Measurements from ENCODE around the gene TAF10. TPM values are rescaled to one million over a fixed set of nuclear protein-coding genes. Genes with fewer than 3 reads are reported as not detected.

TAF10 gene
- total and polyA plus RNA-seq, 2 of the 13 experiments (the other 11 are each of a cell fraction or from before 2014, with no cell fraction given): 71.3 to 134 TPM

DNA sequence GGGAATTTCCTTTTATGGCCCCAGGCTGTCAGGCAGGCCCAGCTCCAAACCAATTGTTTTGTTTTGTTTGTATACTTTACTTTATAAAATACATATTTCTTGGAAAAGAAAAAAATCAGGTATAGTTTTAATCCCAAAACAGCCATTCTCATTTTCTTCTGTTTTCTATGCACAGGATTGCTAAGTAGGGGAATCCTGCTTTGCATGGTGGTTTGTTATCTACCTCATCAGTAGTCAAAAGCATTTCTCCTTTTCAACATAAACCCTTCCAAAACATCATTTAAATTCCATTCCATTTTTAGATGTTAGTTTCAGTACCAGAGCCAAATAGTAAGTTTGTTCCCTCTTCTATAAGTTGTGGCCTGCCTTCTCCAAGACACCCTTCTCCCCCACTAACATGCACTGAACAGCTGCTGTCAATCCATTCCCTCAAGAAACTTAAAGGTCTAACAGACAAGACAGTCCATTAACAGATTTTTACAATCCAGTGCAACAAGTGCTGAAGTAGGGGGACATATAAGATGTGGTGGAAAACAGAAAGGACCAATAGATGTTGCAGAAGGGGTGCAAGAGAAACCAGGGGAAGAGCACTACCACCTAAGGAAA lies 4.7 kb downstream of the TAF10 start (continued):
- TF ChIP-seq SRF (IDR thresholded peaks at IDR 0.05; ENCODE audit: low read depth, low read length) (peak; percentile 96), RXRB (CRISPR knock-in tag; IDR thresholded peaks at IDR 0.05; ENCODE audit: borderline replicate concordance) (no peak), ZFP62 (CRISPR knock-in tag; IDR thresholded peaks at IDR 0.05) (no peak), CREM (IDR thresholded peaks at IDR 0.05) (0 out of 2 replicates have a peak, but pooled peaks have one; percentile 13), CREM (CRISPR knock-in tag; IDR thresholded peaks at IDR 0.05) (no peak)

DNA sequence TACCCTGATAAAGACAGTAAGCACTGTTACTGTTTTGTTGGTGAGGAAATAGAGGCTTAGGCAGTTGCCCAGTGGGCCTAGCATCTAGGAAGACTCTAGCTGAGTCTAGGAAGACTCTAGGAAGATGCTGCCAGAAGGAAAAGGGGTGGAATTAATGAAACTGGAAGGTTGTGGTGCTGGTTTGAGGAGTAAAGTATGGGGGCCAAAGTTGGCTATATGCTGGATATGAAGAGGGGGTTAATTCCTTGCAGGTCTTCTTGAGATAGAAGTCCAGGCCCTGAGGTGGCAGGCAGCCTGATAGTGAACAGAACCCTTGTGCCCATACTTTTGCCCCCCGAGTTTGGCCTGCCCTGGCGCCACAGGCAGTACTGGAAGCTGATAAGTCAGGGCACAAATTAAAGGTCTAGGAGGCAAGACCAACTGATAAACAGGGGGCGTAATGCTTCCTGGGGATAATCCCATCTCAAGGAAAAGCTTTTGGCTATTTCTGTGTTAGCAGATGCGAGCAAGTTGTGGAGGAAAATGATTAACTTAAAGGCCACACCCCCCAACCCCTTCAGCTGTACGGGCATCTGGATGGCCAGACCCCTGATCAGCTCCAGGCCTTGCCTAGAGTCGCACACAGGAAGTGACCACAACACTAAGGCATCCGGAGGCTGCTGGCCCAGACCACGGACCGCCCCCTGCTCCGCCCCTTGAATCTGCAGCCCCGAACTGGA lies 5.4 kb downstream of the TAF10 start:
- no peaks in the 10 kb centered on the region for H3K9me3 ChIP-seq (ENCODE audit: low read length)
- H4K20me1 ChIP-seq (ENCODE audit: insufficient read depth, low read length): no peaks in the 10 kb centered on the region
- peak overlapping the region; percentile 63 for H3K9ac ChIP-seq (ENCODE audit: insufficient read depth, low read depth, low read length)
- in situ Hi-C loops (cut with HindIII; ENCODE audit: extremely low pct_ligation_motif_present, low pct_unique_long_range_greater_than_20kb) (loop anchor here (10.0 kb wide), 1 partner anchor 122 kb away; the partner anchor contains the start of genes ARFIP2 and TIMM10B), intact Hi-C loops (cut with micrococcal nuclease; ENCODE audit: unreplicated experiment) (no loop called here)
- peaks cover 52% of the 10 kb centered on the region for H3K79me2 ChIP-seq (ENCODE audit: insufficient read depth, low read length)
- no TSS peak for BruUV-seq (replicated peaks)
- H3K27me3 ChIP-seq (ENCODE audit: control insufficient read depth in 1 of 2, insufficient read depth in 2 of 2, low read length in 2 of 2): no peaks in the 10 kb centered on the region; a peak in 1 of 5 replicates
- DNase-seq (ENCODE audit: low spot score): peak; percentile 97
- peak overlapping the region; percentile 49 to 70 (median 51) for H3K4me3 ChIP-seq (replicated peaks in 1 of 3; ENCODE audit: insufficient read depth in 1 of 3, low read depth in 2 of 3, low read length in 3 of 3)
- CTCF ChIA-PET (ENCODE audit: low intra/inter-chr PET ratio, low total read pairs): no interaction called here
- 5% methylated on average over 10 of the region's 11 CpGs for WGBS (ENCODE audit: low lambda C conversion rate)
- FAIRE-seq: peak; percentile 80
- H3K27ac ChIP-seq (ENCODE audit: extremely low read length, insufficient read depth, low read length): peak overlapping the region; percentile 69
- POLR2A ChIA-PET: interaction anchor here (0.7 to 2.1 kb wide), 10 partner anchors 8 to 165 kb away, joined by 3 to 36 read pairs (median 4); partner anchors contain the start of genes ARFIP2, MRPL17, TIMM10B and TPP1
- peak overlapping the region; percentile 99 for H3K4me2 ChIP-seq (ENCODE audit: low read depth, low read length)
- peaks cover 21 to 42% of the 10 kb centered on the region in 2 experiments for H3K36me3 ChIP-seq (replicated peaks in 1 of 2; ENCODE audit: control insufficient read depth in 1 of 2, insufficient read depth in 2 of 2, low read length in 2 of 2)
- peak; percentile 86 for ATAC-seq
- no peak overlapping the region for H2AFZ ChIP-seq (ENCODE audit: low read length)
- peaks cover 60% of the 10 kb centered on the region for H3K4me1 ChIP-seq (ENCODE audit: insufficient read depth, low read length)
- TF ChIP-seq ZFP82 (CRISPR knock-in tag; IDR thresholded peaks at IDR 0.05; ENCODE audit: borderline replicate concordance) (no peak), ZNF484 (CRISPR knock-in tag; IDR thresholded peaks at IDR 0.05; ENCODE audit: borderline replicate concordance, low read depth) (no peak), KDM4B (CRISPR knock-in tag; IDR thresholded peaks at IDR 0.05) (no peak), CC2D1A (CRISPR knock-in tag; IDR thresholded peaks at IDR 0.05) (no peak), KDM1A (CRISPR knock-in tag; IDR thresholded peaks at IDR 0.05) (no peak), FOXJ3 (CRISPR knock-in tag; IDR thresholded peaks at IDR 0.05; ENCODE audit: borderline replicate concordance) (no peak), SAFB2 (CRISPR knock-in tag; IDR thresholded peaks at IDR 0.05; ENCODE audit: borderline replicate concordance, low read depth) (no peak), FOSL2 (CRISPR knock-in tag; IDR thresholded peaks at IDR 0.05) (peak; percentile 88)
- TF ChIP-seq, protein P1, sequence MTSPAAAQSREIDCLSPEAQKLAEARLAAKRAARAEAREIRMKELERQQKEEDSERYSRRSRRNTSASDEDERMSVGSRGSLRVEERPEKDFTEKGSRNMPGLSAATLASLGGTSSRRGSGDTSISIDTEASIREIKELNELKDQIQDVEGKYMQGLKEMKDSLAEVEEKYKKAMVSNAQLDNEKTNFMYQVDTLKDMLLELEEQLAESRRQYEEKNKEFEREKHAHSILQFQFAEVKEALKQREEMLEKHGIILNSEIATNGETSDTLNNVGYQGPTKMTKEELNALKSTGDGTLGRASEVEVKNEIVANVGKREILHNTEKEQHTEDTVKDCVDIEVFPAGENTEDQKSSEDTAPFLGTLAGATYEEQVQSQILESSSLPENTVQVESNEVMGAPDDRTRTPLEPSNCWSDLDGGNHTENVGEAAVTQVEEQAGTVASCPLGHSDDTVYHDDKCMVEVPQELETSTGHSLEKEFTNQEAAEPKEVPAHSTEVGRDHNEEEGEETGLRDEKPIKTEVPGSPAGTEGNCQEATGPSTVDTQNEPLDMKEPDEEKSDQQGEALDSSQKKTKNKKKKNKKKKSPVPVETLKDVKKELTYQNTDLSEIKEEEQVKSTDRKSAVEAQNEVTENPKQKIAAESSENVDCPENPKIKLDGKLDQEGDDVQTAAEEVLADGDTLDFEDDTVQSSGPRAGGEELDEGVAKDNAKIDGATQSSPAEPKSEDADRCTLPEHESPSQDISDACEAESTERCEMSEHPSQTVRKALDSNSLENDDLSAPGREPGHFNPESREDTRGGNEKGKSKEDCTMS (CRISPR knock-in tag; conservative IDR thresholded peaks at IDR 0.05): no peak
- TF ChIP-seq, protein P2, sequence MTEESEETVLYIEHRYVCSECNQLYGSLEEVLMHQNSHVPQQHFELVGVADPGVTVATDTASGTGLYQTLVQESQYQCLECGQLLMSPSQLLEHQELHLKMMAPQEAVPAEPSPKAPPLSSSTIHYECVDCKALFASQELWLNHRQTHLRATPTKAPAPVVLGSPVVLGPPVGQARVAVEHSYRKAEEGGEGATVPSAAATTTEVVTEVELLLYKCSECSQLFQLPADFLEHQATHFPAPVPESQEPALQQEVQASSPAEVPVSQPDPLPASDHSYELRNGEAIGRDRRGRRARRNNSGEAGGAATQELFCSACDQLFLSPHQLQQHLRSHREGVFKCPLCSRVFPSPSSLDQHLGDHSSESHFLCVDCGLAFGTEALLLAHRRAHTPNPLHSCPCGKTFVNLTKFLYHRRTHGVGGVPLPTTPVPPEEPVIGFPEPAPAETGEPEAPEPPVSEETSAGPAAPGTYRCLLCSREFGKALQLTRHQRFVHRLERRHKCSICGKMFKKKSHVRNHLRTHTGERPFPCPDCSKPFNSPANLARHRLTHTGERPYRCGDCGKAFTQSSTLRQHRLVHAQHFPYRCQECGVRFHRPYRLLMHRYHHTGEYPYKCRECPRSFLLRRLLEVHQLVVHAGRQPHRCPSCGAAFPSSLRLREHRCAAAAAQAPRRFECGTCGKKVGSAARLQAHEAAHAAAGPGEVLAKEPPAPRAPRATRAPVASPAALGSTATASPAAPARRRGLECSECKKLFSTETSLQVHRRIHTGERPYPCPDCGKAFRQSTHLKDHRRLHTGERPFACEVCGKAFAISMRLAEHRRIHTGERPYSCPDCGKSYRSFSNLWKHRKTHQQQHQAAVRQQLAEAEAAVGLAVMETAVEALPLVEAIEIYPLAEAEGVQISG (CRISPR knock-in tag; IDR thresholded peaks at IDR 0.05): peak; percentile 96
- TF ChIP-seq, protein P3, sequence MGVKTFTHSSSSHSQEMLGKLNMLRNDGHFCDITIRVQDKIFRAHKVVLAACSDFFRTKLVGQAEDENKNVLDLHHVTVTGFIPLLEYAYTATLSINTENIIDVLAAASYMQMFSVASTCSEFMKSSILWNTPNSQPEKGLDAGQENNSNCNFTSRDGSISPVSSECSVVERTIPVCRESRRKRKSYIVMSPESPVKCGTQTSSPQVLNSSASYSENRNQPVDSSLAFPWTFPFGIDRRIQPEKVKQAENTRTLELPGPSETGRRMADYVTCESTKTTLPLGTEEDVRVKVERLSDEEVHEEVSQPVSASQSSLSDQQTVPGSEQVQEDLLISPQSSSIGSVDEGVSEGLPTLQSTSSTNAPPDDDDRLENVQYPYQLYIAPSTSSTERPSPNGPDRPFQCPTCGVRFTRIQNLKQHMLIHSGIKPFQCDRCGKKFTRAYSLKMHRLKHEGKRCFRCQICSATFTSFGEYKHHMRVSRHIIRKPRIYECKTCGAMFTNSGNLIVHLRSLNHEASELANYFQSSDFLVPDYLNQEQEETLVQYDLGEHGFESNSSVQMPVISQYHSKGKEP (CRISPR knock-in tag; IDR thresholded peaks at IDR 0.05): no peak

Data from HepG2 (cell line).